HL-60/S4 (cell line): ENCODE results near the gene EVL.
"Not testable (repeated sequence)": the region's sequence is repeated elsewhere in the genome, so short reads cannot be mapped to it uniquely, and the experiment has no call there.

Experiments
- in situ Hi-C: fragments of 300-500 bp; cut with MboI; formaldehyde crosslinking; loops from 2 replicates; pipeline ENCODE4 v1.14.3; 2022; ENCODE audit warnings: low sequenced_read_pairs

The EVL gene

GRCh38 chr14:100144645-100144995 lies 79.4 kb downstream of the EVL start:
- in situ Hi-C loops: no loop called here

- in situ Hi-C loops: no loop called here
Measured at GRCh38 chr14:100144996-100145646, 79.9 kb downstream of the EVL start.

GRCh38 chr14:100145682-100146464 lies 80.7 kb downstream of the EVL start:
- in situ Hi-C loops: no loop called here

- in situ Hi-C loops: no loop called here
Measured at GRCh38 chr14:100146531-100147091, 81.4 kb downstream of the EVL start.

GRCh38 chr14:100147181-100147631 lies 82.0 kb downstream of the EVL start:
- in situ Hi-C loops: no loop called here

GRCh38 chr14:100147691-100148464 lies 82.7 kb downstream of the EVL start:
- in situ Hi-C loops: no loop called here

GRCh38 chr14:100148837-100149731 lies 83.9 kb downstream of the EVL start:
- in situ Hi-C loops: no loop called here

- in situ Hi-C loops: no loop called here
Measured at GRCh38 chr14:100149851-100150611, 84.8 kb downstream of the EVL start.

- in situ Hi-C loops: no loop called here
Measured at GRCh38 chr14:100150932-100151587, 85.8 kb downstream of the EVL start.

- in situ Hi-C loops: no loop called here
Measured at GRCh38 chr14:100152091-100152490, 86.9 kb downstream of the EVL start.

- in situ Hi-C loops: no loop called here
Measured at GRCh38 chr14:100153560-100153959, 88.3 kb downstream of the EVL start.

GRCh38 chr14:100155049-100155621 lies 89.9 kb downstream of the EVL start:
- in situ Hi-C loops: no loop called here

GRCh38 chr14:100155756-100156616 lies 90.8 kb downstream of the EVL start:
- in situ Hi-C loops: no loop called here

GRCh38 chr14:100156776-100157175 lies 91.6 kb downstream of the EVL start:
- in situ Hi-C loops: no loop called here

GRCh38 chr14:100157548-100158232 lies 92.5 kb downstream of the EVL start:
- in situ Hi-C loops: not testable (repeated sequence)

- in situ Hi-C loops: no loop called here
Measured at GRCh38 chr14:100158566-100159093, 93.4 kb downstream of the EVL start.
